ENCODE results near the gene SLC12A4.

GRCh38 chr16:67943256-67943618 is 25.2 kb downstream of the SLC12A4 start:
- no peak for TF ChIP-seq CTCF (IDR thresholded peaks at IDR 0.05 in 8 of 11, conservative IDR thresholded peaks at IDR 0.05 in 3 of 11)
- TF ChIP-seq POLR2A (IDR thresholded peaks at IDR 0.05) = no peak
- no peak for TF ChIP-seq POLR2AphosphoS5 (IDR thresholded peaks at IDR 0.05)

All from spleen (tissue), 7 donors.